ENCODE data around the gene PPBP. TPM values are rescaled to one million over a fixed set of nuclear protein-coding genes. Genes with fewer than 3 reads are reported as not detected.

The PPBP gene
- total RNA-seq, 1 donor from 2014 or later = not detected

- no peak for DNase-seq (ENCODE audit: low spot score, unreplicated experiment)
- no peak overlapping the region for H3K27ac Mint-ChIP-seq
- peaks cover 4% of the 10 kb centered on the region for H3K9me3 Mint-ChIP-seq (ENCODE audit: low read depth)
- H3K36me3 Mint-ChIP-seq (ENCODE audit: insufficient read depth) = no peaks in the 10 kb centered on the region
- no peak for TF ChIP-seq CTCF (IDR thresholded peaks at IDR 0.05; ENCODE audit: unreplicated experiment)
- H3K27me3 Mint-ChIP-seq = peaks cover 23% of the 10 kb centered on the region
- peaks cover 15% of the 10 kb centered on the region for H3K4me1 Mint-ChIP-seq (ENCODE audit: low read depth)
- H3K4me3 Mint-ChIP-seq (ENCODE audit: low read depth) = no peak overlapping the region
Measured at GRCh38 chr4:73978886-73979285, 9.1 kb downstream of the PPBP start.

GRCh38 chr4:73976716-73977115 is 11.3 kb downstream of the PPBP start:
- Mint-ChIP-seq H3K9me3 (ENCODE audit: low read depth) (peaks cover 12% of the 10 kb centered on the region), H3K36me3 (ENCODE audit: insufficient read depth) (peaks cover 2% of the 10 kb centered on the region), H3K4me3 (ENCODE audit: low read depth) (no peak overlapping the region), H3K4me1 (ENCODE audit: low read depth) (peaks cover 20% of the 10 kb centered on the region), H3K27me3 (peaks cover 8% of the 10 kb centered on the region), H3K27ac (no peak overlapping the region)
- no peak for DNase-seq (ENCODE audit: low spot score, unreplicated experiment)
- no peak for TF ChIP-seq CTCF (IDR thresholded peaks at IDR 0.05; ENCODE audit: unreplicated experiment)

GRCh38 chr4:73976217-73976616 is 11.8 kb downstream of the PPBP start:
- Mint-ChIP-seq H3K4me1 (ENCODE audit: low read depth) (peaks cover 19% of the 10 kb centered on the region), H3K36me3 (ENCODE audit: insufficient read depth) (peaks cover 2% of the 10 kb centered on the region), H3K27me3 (peaks cover 6% of the 10 kb centered on the region), H3K9me3 (ENCODE audit: low read depth) (peaks cover 17% of the 10 kb centered on the region), H3K4me3 (ENCODE audit: low read depth) (no peak overlapping the region), H3K27ac (no peak overlapping the region)
- DNase-seq (ENCODE audit: low spot score, unreplicated experiment) = no peak
- no peak for TF ChIP-seq CTCF (IDR thresholded peaks at IDR 0.05; ENCODE audit: unreplicated experiment)

GRCh38 chr4:73974352-73974751 is 13.6 kb downstream of the PPBP start:
- Mint-ChIP-seq H3K36me3 (ENCODE audit: insufficient read depth) (peaks cover 2% of the 10 kb centered on the region), H3K4me1 (ENCODE audit: low read depth) (peaks cover 11% of the 10 kb centered on the region), H3K4me3 (ENCODE audit: low read depth) (no peak overlapping the region), H3K27ac (no peak overlapping the region), H3K27me3 (no peaks in the 10 kb centered on the region), H3K9me3 (ENCODE audit: low read depth) (peaks cover 30% of the 10 kb centered on the region)
- no peak for DNase-seq (ENCODE audit: low spot score, unreplicated experiment)
- TF ChIP-seq CTCF (IDR thresholded peaks at IDR 0.05; ENCODE audit: unreplicated experiment) = no peak

- no peak for TF ChIP-seq CTCF (IDR thresholded peaks at IDR 0.05; ENCODE audit: unreplicated experiment)
- peaks cover 2% of the 10 kb centered on the region for H3K36me3 Mint-ChIP-seq (ENCODE audit: insufficient read depth)
- peaks cover 30% of the 10 kb centered on the region for H3K9me3 Mint-ChIP-seq (ENCODE audit: low read depth)
- H3K4me3 Mint-ChIP-seq (ENCODE audit: low read depth) = no peak overlapping the region
- H3K27ac Mint-ChIP-seq = no peak overlapping the region
- H3K4me1 Mint-ChIP-seq (ENCODE audit: low read depth) = peaks cover 5% of the 10 kb centered on the region
- no peaks in the 10 kb centered on the region for H3K27me3 Mint-ChIP-seq
- DNase-seq (ENCODE audit: low spot score, unreplicated experiment) = no peak
Measured at GRCh38 chr4:73970945-73971344, 17.0 kb downstream of the PPBP start.
